HG02610 (cell line): ENCODE results near the gene FBXL20.

Source experiments
- ATAC-seq: cut with Tn5 transposase; IDR thresholded peaks from one replicate; pipeline ENCODE4 v1.9.1; 2021; ENCODE audit warnings: mild to moderate bottlenecking, moderate library complexity; ENCODE audit not compliant: unreplicated experiment

Gene FBXL20

DNA sequence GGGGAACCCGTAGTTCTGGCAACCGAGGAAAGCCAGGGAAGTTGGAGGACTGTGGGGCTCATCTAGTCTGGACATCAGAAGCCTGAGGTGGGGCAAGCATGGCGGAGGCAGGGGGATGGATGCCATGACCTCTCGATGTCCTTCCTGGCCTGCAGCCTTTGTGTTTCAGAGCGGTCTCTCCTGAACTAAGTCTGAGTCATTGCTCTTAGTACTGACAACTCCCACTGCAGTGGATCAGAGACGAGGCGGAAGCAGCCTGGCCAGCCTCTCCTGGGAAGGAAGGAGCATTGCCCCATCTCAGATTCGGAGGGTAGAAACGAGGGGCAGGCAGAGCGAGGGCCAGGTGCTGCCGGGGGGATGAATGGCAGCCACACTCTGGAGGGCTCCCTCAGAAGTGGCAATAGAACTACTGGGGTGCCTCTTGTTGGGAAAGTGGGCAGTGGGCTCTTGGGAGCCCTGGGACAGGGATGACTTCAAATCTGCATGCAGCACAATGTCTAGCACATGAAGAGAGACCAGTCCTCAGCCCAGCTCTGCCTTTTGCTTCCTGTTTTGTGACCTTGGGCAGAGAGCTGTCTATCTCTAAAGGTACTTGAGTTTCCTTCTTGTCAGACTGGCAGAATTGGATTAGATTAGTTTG, 172.0 kb downstream of the FBXL20 start:
- no peak for ATAC-seq

DNA sequence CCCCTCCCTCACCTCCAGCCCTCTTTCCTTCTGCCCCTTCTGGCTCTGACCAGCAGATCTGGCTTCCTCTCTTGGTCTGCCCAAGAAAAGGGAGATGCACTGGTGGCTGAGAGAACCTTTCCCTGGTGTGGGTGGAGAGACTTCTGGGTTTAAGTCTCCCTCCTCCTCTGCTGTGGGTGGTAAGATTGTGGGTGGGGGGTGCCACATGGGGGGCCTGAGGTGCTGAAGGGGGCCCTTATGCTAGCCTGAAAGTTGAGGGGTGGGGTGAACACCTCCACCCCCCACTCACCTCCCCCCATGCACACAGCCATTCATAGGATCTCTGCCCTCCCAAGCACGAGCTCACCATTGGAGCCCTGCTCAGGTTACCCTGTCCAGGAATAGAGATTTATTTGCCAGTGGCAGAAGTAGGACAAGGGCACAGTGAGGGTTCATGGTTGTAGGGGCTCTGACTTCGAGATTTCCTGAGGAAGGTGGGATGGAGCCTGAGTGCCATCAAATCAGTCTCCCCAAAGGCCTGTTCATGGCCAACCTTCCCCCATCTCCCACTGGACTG, 174.0 kb downstream of the FBXL20 start:
- no peak for ATAC-seq

DNA sequence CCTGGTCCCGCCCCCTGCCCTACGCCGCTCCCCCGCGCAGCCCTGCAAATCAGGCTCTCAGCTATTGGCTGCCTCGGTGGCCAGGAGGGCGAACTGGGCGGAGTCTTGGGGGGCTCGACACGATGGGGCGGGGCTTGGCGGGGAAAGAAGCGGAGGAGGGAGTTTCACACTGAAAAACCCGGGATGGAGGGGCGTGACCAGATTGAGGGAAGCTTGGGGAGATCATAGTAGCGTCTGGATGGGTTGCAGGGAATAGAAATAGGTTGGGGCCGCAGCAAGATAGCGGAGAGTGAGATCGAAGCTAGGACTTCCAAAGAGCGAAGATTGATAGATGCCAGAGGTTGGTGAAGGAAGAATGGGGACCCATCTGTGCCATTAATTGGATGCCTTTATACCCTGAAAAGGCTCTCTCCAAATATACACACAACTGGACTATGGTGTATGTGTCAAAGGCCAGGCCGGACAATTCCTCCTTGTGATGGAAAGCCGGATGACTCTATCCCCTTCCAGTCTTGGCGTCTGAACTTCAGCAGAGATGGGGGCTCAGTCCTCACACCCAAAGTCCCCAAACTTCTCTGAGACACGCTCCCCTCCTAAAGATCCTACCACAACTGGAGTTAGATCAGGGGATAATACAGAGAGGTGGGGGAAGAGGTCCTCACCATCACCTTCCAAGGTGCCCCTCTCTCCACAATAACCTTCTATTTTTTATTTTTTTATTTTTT, 175.3 kb downstream of the FBXL20 start:
- no peak for ATAC-seq

DNA sequence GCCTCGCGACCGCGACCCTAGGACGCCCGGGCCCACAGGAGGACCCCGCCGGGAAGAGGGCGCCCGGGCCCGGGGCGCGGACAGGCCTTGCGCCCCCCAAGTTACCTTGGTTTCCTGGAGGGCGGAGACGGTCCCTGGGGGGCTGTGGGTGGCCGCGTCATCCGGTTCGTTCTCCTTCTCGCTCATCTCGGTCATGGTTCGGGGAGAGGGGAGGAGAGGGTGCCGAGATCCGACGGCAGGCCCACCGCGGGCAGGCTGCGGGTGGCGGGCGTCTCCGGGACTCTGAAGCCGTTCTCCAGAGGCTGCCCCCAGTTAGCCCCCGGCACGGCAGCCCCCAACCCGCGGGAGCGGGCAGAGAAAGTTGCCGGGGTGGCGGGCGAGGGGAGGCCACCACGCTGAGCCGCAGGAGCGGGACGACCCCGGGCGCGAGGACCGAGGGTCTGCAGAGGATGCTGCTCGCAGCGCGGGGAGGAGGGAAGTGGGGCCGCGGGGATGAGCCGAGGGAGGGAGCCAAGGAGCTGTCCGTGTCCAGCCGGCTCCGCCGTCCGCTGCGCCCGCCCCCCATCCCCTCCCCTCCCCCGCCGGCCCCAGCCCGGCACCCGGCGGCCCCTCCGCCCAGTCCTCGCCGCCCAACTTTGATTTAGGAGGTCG, 176.0 kb downstream of the FBXL20 start, which contains the start of gene STAC2:
TSS of gene STAC2 (minus strand) at position 638 of the 651 bp plus-strand sequence. CDS start at position 195, 443 bp downstream.
- no peak for ATAC-seq

DNA sequence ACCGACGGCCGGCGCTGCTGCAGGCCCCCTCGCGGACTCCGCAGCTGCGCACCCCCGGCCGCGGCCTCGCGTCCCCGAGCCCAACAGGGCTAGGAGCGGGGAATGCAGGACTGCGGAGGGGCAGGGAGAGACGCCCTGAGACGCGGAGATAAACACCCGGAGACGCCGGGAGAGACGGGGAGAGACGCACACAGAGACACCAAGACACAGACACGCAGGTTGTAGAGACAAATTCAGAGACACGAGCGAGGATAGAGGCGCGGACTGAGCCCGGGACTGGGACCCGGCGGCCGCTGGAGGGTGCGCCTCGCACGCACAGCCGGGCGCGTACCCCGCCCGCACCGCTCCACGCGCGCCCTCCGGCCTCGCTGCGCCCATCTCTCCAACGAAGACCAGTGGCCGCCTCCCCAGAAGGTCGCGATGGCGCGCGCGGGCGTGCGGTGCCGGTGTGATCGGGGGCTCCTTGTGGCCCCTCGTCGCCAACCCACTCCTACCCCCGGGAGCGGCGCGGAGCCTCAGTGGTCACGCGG, 176.6 kb downstream of the FBXL20 start:
- no peak for ATAC-seq

DNA sequence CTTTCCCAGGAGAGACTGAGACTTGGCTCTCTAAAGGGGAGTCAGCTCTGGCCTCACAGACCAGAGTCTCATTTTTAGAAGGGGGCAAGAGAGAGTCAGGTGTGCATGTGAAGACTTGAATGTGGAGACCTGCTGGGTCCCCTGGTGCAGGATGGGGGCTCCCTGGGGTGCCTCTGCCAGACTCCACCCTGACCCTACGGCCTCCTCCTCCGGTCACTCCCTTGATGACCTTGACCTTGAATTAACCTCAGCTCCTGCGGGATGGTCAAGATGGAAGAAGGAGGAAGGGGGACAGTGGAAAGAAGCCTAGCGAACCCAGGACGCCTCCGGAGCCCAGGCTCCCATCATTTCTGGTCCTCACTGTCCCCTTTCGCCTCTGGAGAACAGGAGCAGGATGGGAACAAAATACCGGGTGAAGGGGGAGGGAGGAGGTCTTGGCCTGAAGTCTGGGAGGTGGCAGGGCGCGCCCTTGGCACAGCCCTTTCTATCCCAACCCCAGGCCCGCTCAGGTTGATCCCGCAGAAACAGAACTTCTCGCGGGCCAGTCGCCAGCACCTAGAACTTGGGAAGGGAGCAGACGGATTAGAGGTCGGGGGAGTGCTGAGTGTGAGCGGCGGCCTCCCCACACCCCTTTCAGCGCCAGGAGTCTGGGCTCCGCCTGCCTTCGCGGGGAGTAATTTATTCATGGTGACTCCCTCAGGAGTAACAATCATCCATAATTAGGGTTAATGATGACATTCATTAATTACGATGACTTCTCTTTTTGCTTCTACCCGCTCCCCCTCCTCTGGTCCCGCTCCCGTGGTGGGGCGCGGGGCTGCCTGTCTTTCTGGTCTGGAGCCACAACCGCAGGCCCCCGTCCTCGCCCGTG, 177.3 kb downstream of the FBXL20 start:
- no peak for ATAC-seq

DNA sequence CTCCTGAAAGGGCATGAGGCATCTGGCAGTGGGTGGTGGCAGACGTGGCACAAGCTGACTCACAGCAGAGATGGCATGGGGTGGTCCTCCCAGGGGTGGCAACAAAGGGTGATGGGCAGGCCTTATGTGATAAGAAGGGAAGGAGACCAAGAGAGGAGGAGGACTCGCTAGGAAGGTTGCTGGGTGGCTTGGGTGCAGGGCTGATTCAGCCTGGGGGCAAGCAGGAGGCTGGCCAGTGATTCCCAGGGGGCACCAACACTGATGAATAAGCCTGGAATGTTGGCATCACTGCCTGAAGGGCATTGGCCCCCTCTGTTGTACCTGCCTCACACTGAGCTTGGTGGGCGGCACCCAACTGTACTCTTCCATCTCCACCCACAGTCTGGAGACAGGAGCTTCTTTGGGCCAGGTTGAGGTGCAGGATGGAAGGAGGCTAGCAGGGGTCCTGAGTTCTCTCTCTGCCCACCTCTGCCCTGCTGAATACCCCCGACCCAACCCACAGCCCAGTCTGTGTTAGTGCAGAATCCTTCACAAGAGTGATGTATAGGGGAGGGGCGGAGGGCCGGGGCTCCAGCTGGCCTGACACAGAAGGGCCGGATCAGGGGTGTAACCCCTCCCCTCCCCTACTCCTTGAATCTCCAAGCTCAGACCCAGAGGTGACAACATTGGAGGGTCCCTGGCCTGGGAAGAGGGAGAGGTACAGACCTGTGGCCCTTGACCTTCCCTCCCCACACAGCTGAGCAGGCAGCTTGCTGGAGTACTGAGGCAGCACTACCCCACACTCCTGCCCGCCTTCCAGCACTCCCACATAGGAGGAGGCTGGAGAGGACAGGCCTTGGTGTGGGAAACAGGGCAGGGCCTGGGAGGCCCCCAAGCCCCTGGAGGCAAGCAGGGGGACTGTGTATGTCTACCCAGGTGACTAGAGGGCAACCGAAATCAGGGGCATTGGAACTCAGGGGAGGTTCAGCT, 178.3 kb downstream of the FBXL20 start:
- no peak for ATAC-seq

DNA sequence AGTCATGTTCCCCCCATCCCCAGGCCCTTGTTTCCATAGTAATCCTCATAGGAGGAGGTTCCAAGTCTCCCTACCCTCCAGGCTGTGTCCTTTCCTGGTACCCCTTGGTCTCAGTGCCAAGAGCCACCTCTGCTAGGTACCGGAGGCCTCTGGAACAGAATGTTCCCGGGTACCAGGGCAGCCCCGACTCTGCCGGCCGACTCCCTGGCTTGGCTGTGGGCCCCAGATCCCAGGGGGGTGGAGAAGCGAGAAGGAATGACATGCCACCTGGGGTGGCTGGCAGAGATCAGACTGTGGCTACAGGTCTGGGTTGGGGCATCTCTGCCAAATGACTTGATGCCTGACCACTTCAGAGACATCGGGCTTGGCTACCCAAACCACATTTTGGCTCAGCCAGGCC, 179.3 kb downstream of the FBXL20 start:
- no peak for ATAC-seq

DNA sequence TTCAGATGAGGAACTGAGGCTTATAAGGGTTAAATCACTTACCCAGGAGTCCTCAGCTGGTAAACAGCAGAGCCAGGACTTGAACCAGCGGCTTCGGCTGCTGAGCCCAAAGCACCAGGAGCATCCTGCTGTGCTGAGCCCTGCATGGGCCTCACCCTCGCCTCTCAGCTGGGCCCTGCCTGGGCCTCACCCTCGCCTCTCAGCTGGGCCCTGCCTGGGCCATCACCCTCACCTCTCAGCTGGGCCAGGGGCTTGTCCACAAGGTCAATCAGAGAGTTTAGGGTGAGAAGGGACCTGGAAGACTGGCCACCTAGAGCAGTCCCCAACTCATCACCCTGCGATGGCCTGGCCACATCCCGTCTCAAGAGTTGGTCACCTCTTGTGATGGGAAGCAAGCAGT, 179.9 kb downstream of the FBXL20 start:
- ATAC-seq: no peak

DNA sequence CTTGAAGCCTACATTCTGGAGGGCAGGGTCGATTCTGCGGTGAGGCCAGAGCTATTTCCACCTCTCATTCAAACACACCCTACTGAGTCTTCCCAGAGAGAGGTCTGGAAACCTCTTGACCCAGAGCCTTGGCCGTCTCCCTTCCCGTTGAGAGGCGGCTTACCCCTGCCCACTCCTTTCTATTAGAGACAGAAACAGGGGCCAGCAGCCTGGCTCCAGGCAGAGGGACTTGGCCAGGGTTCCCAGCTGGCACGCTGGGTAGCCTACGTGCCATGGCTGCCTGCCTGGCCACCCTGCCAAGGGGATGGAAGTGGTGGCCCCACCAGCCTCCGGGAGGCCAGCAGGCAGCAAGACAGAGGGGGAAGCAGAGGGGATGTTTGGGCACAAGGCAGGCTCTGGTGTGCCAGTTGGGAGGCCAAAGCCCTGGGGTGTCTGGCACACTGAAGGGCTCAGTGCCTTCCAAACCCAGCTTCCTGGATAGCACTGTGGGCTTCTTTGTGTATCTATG, 181.7 kb downstream of the FBXL20 start:
- ATAC-seq: no peak

DNA sequence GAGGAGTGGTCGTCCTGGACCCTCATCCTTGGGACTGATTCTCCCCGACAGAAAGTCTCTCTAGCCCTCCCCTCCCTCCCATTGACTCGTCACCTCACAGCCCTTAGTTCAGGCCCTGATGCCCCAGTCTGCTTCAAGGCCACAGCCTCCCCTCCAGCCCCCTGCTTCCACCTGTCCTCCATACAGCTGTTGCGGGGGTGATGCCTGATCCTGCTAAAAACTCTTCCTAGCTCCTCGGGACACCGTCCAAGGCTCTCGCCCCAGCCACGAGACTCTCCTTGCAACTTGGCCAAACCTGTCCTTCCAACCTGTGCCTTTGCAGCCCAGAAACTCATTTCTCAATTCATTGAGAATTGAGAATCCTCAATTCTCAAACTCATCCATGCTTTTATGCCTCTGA, 182.5 kb downstream of the FBXL20 start:
- ATAC-seq: no peak

DNA sequence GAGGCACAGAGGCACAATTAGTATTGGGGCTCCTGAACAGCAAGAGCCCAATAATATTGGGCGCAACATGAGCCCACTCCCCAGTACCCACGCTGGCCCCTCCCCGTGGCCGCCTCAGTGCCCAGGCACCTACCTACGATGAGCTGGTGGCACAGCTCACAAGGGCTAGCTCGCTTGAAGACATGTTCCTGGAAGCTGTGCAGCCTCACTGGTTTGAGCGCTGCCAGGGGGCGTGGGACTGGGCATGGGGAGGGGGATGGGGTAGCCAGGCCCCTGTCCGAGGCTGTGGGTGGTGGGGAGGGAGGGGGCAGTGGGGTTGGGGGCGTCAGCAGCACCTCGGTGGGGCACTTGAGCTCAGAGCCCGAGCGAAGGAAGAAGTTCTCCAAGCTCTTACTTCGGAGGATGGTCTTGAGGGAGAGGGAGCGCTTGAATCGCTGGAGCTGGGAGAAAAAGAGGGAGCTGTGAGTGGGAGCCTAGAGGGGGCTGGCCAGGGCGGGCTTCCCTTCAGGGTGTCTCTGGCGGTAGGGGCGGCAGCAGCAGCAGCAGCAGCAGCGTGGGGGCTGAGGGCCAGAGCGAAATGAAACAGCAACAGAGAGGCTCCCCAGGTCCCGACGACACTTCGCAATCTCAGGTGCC, 183.6 kb downstream of the FBXL20 start:
- ATAC-seq: no peak

DNA sequence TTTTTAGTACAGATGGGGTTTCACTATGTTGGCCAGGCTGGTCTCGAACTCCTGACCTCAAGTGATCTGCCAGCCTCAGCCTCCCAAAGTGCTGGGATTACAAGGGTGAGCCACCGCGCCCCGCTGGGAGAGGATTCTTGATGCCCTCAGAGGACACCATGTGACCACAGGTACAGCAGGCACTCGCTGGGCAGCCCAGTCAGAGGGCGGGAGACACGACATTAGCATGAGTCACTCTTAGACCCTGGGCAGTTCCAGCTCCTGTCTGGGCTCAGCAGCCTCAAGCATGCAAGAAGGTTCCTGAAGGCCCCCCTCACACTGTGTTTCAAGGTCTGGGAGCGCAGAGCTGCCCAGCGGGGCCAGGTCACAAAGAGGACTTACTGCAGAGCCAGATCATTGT, 187.6 kb downstream of the FBXL20 start:
- no peak for ATAC-seq

DNA sequence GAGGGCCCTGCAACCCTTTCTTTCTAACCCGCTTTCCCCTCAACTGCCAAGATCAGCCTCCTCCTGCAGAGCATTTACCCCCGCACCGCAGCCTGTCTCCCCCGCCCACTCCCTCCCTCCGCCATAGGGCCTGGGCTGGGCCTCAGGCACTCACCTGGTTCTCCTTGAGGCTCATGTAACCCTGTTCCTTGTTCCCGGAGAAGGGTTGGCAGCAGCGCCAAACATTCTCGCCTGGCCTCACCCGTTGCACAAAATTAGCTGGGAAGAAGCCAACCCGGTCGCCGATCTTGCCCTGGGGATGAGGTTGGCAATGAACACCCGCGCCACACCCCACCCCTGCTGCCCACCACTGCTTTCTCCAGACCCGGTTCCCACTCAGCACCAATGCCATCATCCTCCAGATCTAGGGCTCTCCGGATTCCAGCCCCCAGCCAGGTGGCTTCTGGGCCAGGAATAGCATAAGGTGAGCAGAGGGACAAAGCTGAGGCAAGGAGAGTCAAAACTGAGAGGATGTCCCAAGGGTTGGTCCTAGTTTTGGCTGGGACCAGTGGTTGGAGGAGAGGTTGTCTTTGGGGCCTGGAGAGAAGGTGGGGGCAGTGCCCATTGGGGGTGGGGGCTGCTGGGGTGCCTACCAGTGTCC, 188.5 kb downstream of the FBXL20 start:
- ATAC-seq: no peak

DNA sequence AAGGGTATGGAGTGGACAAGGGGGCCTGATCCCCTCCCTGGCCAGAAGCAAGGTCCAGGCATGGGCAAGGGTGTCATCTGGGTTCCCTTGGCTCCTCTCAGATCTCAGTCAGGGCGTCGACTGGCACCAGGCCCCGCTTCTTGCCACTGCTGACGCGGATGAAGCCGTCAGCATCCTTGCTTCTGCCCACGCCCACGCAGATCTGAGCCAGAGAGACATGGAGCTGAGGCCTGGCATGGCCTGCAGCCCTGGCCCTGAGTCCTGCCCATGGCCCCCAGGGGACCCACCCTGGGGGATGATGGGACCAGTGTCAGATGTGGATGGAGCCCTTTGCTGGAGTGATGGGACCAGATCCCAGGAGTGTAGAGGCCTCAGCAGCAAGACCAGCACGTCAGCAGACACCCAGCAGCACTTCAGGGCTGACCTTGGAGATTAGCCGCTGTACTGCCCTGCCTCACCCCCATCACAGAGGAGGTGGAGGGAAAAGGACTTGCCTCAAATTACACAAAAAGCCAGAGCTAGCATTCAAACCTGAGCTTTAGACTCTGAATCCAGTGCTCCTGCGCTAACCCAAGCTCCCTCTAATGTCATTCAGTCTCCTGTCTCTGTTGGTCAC, 189.1 kb downstream of the FBXL20 start:
- no peak for ATAC-seq

DNA sequence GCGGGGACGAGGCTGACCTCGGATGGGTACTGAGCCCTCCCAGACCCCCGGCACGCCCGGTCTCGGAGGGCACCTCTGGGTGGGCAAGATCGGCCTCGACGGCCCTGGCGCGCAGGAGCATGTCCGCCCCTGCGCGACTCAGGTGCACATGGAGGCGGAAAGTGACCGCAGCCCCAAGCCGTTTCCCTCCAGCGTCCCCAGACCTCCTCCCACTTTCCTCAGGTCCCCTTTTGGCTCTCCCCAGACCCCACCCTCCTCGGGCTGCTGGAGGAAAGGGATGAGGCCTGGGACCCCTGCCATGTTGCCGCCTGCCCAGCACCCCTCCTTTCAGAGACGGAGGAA, 191.4 kb downstream of the FBXL20 start:
- ATAC-seq: no peak

DNA sequence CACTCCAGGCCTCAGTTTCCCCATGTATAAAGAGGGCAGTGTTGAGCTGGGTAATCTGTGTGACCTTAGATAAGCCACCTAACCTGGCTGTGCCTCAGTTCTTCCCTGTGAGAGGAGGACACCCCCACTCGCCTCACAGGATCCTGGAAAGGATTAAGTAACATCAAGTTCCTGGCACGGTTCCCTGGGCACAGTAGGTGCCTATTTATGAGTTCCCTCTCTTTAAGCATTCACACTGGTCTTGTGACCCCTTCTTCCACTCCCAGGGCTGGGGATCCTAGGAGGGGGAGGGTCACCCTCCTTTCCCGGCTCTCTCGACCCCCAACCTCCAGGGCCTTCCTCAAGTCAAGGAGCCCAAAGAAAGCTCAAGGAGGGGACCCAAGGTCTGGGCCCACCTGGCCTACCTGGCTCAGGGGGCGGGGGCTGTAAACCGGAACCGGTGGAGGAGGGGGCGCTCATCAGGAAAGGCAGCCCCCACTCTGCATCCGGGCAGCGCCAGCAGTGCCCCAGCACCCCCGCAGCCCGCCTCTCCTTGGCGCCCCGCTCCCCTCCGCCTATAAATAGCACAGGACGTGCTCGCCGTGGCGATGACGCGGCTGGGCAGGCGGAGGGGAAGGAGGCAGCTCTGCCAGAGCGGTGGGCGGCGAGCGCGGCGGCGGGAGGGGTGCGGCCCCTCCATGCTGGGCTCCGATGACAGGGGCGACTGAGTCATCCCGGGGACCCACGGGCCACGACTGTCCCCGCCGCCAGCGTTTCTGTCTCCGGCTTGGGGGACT, 191.9 kb downstream of the FBXL20 start:
- no peak for ATAC-seq
